Measurements from ENCODE around the gene RIPOR2. TPM values are rescaled to one million over a fixed set of nuclear protein-coding genes. Genes with fewer than 3 reads are reported as not detected.

The RIPOR2 gene
- total and polyA plus RNA-seq, 4 experiments from 2014 or later: 420 to 458 (median 431) TPM

- no peak for DNase-seq
- H3K36me3 Mint-ChIP-seq: peaks cover 41 to 50% of the 10 kb centered on the region in 2 donors
- CTCF ChIA-PET (ENCODE audit: partially characterized antibody): interaction anchor here (9.6 to 12.2 kb wide), 2 partner anchors 14 to 45 kb away, joined by 140 to 333 read pairs; partner anchors contain the start of gene RIPOR2
- H3K4me3 Mint-ChIP-seq: peak overlapping the region in 5 of 8 donors; percentile 5 to 90 (median 47)
- H3K27ac ChIP-seq (ENCODE audit: low read depth, low read length): no peak overlapping the region
- peaks cover 3 to 52% (median 37%) of the 10 kb centered on the region in 8 donors for H3K9me3 Mint-ChIP-seq
- H3K4me1 ChIP-seq (ENCODE audit: insufficient read depth, low read length): peaks cover 72% of the 10 kb centered on the region
- POLR2A ChIA-PET (ENCODE audit: partially characterized antibody): interaction anchor here (6.2 to 31.1 kb wide), 5 partner anchors 15 to 44 kb away, joined by 29 to 1351 read pairs (median 171); partner anchors contain the start of gene RIPOR2
- H3K27me3 ChIP-seq (ENCODE audit: insufficient read depth, low read length): no peaks in the 10 kb centered on the region
- peaks cover 49 to 77% (median 67%) of the 10 kb centered on the region in 4 donors for H3K4me1 Mint-ChIP-seq
- H3K4me3 ChIP-seq (ENCODE audit: low read length in 2 of 2): no peak overlapping the region
- peak overlapping the region; percentile 70 to 97 (median 95) for H3K27ac Mint-ChIP-seq
- H3K9me3 ChIP-seq (ENCODE audit: control insufficient read depth in 1 of 2, low read length in 2 of 2): peaks cover 0 to 14% of the 10 kb centered on the region in 2 donors
- no peaks in the 10 kb centered on the region for H3K36me3 ChIP-seq (ENCODE audit: insufficient read depth, low read length)
- intact Hi-C loops (cut with micrococcal nuclease): no loop called here
- no peaks in the 10 kb centered on the region for H3K27me3 Mint-ChIP-seq
Observed at GRCh38 chr6:24947636-24948035, 11.9 kb upstream of the RIPOR2 start.

- Histone ChIP-seq H3K36me3 (ENCODE audit: insufficient read depth, low read length) (no peaks in the 10 kb centered on the region), H3K27ac (ENCODE audit: low read depth, low read length) (no peak overlapping the region), H3K4me1 (ENCODE audit: insufficient read depth, low read length) (peaks cover 65% of the 10 kb centered on the region), H3K27me3 (ENCODE audit: insufficient read depth, low read length) (no peaks in the 10 kb centered on the region), H3K9me3 (ENCODE audit: control insufficient read depth in 1 of 2, low read length in 2 of 2) (peaks cover 0 to 14% of the 10 kb centered on the region in 2 donors), H3K4me3 (ENCODE audit: low read length in 2 of 2) (no peak overlapping the region)
- Mint-ChIP-seq H3K4me3 (peak overlapping the region in 2 of 8 donors; percentile 20 to 31), H3K27ac (peak overlapping the region in 3 of 7 donors; percentile 17 to 77 (median 24)), H3K36me3 (peaks cover 41 to 54% of the 10 kb centered on the region in 2 donors), H3K27me3 (no peaks in the 10 kb centered on the region), H3K9me3 (peaks cover 3 to 52% (median 38%) of the 10 kb centered on the region in 8 donors), H3K4me1 (peaks cover 37 to 74% (median 58%) of the 10 kb centered on the region in 4 donors)
- intact Hi-C loops (cut with micrococcal nuclease): no loop called here
- CTCF ChIA-PET (ENCODE audit: partially characterized antibody): interaction anchor here (0.9 to 3.0 kb wide), 3 partner anchors 11 to 46 kb away, joined by 3 to 27 read pairs (median 4); partner anchors contain the start of gene RIPOR2
- POLR2A ChIA-PET (ENCODE audit: partially characterized antibody): interaction anchor here (0.8 to 2.2 kb wide), 4 partner anchors 11 to 46 kb away, joined by 3 to 34 read pairs (median 3); partner anchors contain the start of gene RIPOR2
- no peak for DNase-seq
Observed at GRCh38 chr6:24945054-24945453, 9.3 kb upstream of the RIPOR2 start.

GRCh38 chr6:24943774-24944173, 8.0 kb upstream of the RIPOR2 start:
- DNase-seq: peak in 1 of 5 donors; percentile 18
- H3K4me1 ChIP-seq (ENCODE audit: insufficient read depth, low read length): peaks cover 65% of the 10 kb centered on the region
- Mint-ChIP-seq H3K4me3 (no peak overlapping the region), H3K27me3 (no peaks in the 10 kb centered on the region), H3K27ac (no peak overlapping the region), H3K4me1 (peaks cover 36 to 74% (median 56%) of the 10 kb centered on the region in 4 donors), H3K9me3 (peaks cover 3 to 50% (median 39%) of the 10 kb centered on the region in 8 donors), H3K36me3 (peaks cover 42 to 56% of the 10 kb centered on the region in 2 donors)
- H3K36me3 ChIP-seq (ENCODE audit: insufficient read depth, low read length): no peaks in the 10 kb centered on the region
- H3K27me3 ChIP-seq (ENCODE audit: insufficient read depth, low read length): no peaks in the 10 kb centered on the region
- H3K4me3 ChIP-seq (ENCODE audit: low read length in 2 of 2): no peak overlapping the region
- POLR2A ChIA-PET (ENCODE audit: partially characterized antibody): interaction anchor here (1.1 to 2.2 kb wide), 4 partner anchors 9 to 47 kb away, joined by 3 to 34 read pairs (median 4); partner anchors contain the start of gene RIPOR2
- peaks cover 0 to 14% of the 10 kb centered on the region in 2 donors for H3K9me3 ChIP-seq (ENCODE audit: control insufficient read depth in 1 of 2, low read length in 2 of 2)
- H3K27ac ChIP-seq (ENCODE audit: low read depth, low read length): no peak overlapping the region
- CTCF ChIA-PET (ENCODE audit: partially characterized antibody): interaction anchor here (1.1 to 3.0 kb wide), 3 partner anchors 9 to 48 kb away, joined by 3 to 27 read pairs (median 5); partner anchors contain the start of gene RIPOR2
- intact Hi-C loops (cut with micrococcal nuclease): no loop called here

GRCh38 chr6:24940311-24940917, 4.7 kb upstream of the RIPOR2 start:
- no peaks in the 10 kb centered on the region for H3K36me3 ChIP-seq (ENCODE audit: insufficient read depth, low read length)
- H3K27me3 ChIP-seq (ENCODE audit: insufficient read depth, low read length): no peaks in the 10 kb centered on the region
- H3K27ac Mint-ChIP-seq: peak overlapping the region; percentile 43 to 87 (median 54)
- peak in 1 of 5 donors; percentile 7 for DNase-seq
- H3K4me3 ChIP-seq (ENCODE audit: low read length in 2 of 2): no peak overlapping the region
- intact Hi-C loops (cut with micrococcal nuclease): no loop called here
- H3K9me3 ChIP-seq (ENCODE audit: control insufficient read depth in 1 of 2, low read length in 2 of 2): peaks cover 0 to 10% of the 10 kb centered on the region in 2 donors
- H3K4me3 Mint-ChIP-seq: peak overlapping the region in 6 of 8 donors; percentile 22 to 68 (median 58)
- H3K4me1 Mint-ChIP-seq: peaks cover 46 to 84% (median 61%) of the 10 kb centered on the region in 4 donors
- no peak overlapping the region for H3K27ac ChIP-seq (ENCODE audit: low read depth, low read length)
- peaks cover 61% of the 10 kb centered on the region for H3K4me1 ChIP-seq (ENCODE audit: insufficient read depth, low read length)
- CTCF ChIA-PET (ENCODE audit: partially characterized antibody): interaction anchor here (1.2 to 12.3 kb wide), 4 partner anchors 11 to 52 kb away, joined by 3 to 367 read pairs (median 243); no protein-coding TSS in a partner anchor
- peaks cover 38 to 43% of the 10 kb centered on the region in 2 donors for H3K36me3 Mint-ChIP-seq
- H3K27me3 Mint-ChIP-seq: no peaks in the 10 kb centered on the region
- POLR2A ChIA-PET (ENCODE audit: partially characterized antibody): interaction anchor here (8.1 to 19.0 kb wide), 2 partner anchors 14 to 22 kb away, joined by 93 to 1351 read pairs; no protein-coding TSS in a partner anchor
- peaks cover 0 to 29% (median 24%) of the 10 kb centered on the region in 8 donors for H3K9me3 Mint-ChIP-seq

- H3K4me3 Mint-ChIP-seq: peak overlapping the region; percentile 96 to 100 (median 99)
- peak overlapping the region; percentile 78 for H3K27ac ChIP-seq (ENCODE audit: low read depth, low read length)
- ChIA-PET POLR2A (ENCODE audit: partially characterized antibody) (interaction anchor here (0.8 to 22.9 kb wide), 16 partner anchors 7 to 202 kb away, joined by 3 to 1351 read pairs (median 36); no protein-coding TSS in a partner anchor), CTCF (ENCODE audit: partially characterized antibody) (interaction anchor here (0.7 to 15.0 kb wide), 20 partner anchors 9 to 134 kb away, joined by 3 to 367 read pairs (median 28); no protein-coding TSS in a partner anchor)
- no peaks in the 10 kb centered on the region for H3K27me3 ChIP-seq (ENCODE audit: insufficient read depth, low read length)
- H3K27me3 Mint-ChIP-seq: no peaks in the 10 kb centered on the region
- H3K36me3 Mint-ChIP-seq: peaks cover 53 to 54% of the 10 kb centered on the region in 2 donors
- DNase-seq: peak in 4 of 5 donors; percentile 56 to 88 (median 60)
- H3K27ac Mint-ChIP-seq: peak overlapping the region; percentile 87 to 96 (median 95)
- no peaks in the 10 kb centered on the region for H3K9me3 ChIP-seq (ENCODE audit: control insufficient read depth in 1 of 2, low read length in 2 of 2)
- H3K9me3 Mint-ChIP-seq: peaks cover 0 to 4% (median 0%) of the 10 kb centered on the region in 8 donors
- peaks cover 55% of the 10 kb centered on the region for H3K4me1 ChIP-seq (ENCODE audit: insufficient read depth, low read length)
- peaks cover 43 to 73% (median 51%) of the 10 kb centered on the region in 4 donors for H3K4me1 Mint-ChIP-seq
- H3K36me3 ChIP-seq (ENCODE audit: insufficient read depth, low read length): peaks cover 12% of the 10 kb centered on the region
- intact Hi-C loops (cut with micrococcal nuclease): loop anchor here (1.0 kb wide), 3 partner anchors 10 to 38 kb away; no protein-coding TSS in a partner anchor
- peak overlapping the region; percentile 96 to 100 for H3K4me3 ChIP-seq (ENCODE audit: low read length in 2 of 2)
Observed at GRCh38 chr6:24936641-24937317, 1.0 kb upstream of the RIPOR2 start.

- Histone ChIP-seq H3K36me3 (ENCODE audit: insufficient read depth, low read length) (peaks cover 35% of the 10 kb centered on the region), H3K9me3 (ENCODE audit: control insufficient read depth in 1 of 2, low read length in 2 of 2) (no peaks in the 10 kb centered on the region), H3K27me3 (ENCODE audit: insufficient read depth, low read length) (no peaks in the 10 kb centered on the region), H3K27ac (ENCODE audit: low read depth, low read length) (peak overlapping the region; percentile 78), H3K4me1 (ENCODE audit: insufficient read depth, low read length) (peaks cover 55% of the 10 kb centered on the region), H3K4me3 (ENCODE audit: low read length in 2 of 2) (peak overlapping the region; percentile 96 to 100)
- peak overlapping the region; percentile 96 to 100 (median 99) for H3K4me3 Mint-ChIP-seq
- peaks cover 39 to 68% (median 51%) of the 10 kb centered on the region in 4 donors for H3K4me1 Mint-ChIP-seq
- ChIA-PET POLR2A (ENCODE audit: partially characterized antibody) (interaction anchor here (0.9 to 22.9 kb wide), 23 partner anchors 7 to 1238 kb away, joined by 3 to 1351 read pairs (median 11); no protein-coding TSS in a partner anchor), CTCF (ENCODE audit: partially characterized antibody) (interaction anchor here (0.8 to 15.0 kb wide), 46 partner anchors 8 to 1091 kb away, joined by 3 to 367 read pairs (median 10); partner anchors contain the start of gene C6orf62)
- peak overlapping the region; percentile 87 to 96 (median 94) for H3K27ac Mint-ChIP-seq
- peaks cover 69 to 71% of the 10 kb centered on the region in 2 donors for H3K36me3 Mint-ChIP-seq
- peak; percentile 63 to 74 (median 68) for DNase-seq
- intact Hi-C loops (cut with micrococcal nuclease): loop anchor here (1.0 to 2.0 kb wide), 4 partner anchors 58 to 213 kb away; no protein-coding TSS in a partner anchor
- H3K9me3 Mint-ChIP-seq: peaks cover 0 to 2% (median 0%) of the 10 kb centered on the region in 8 donors
- no peaks in the 10 kb centered on the region for H3K27me3 Mint-ChIP-seq
Observed at GRCh38 chr6:24933868-24934401, 1.8 kb downstream of the RIPOR2 start.

Data from CD4-positive, alpha-beta memory T cell (primary cell).